Stomach smooth muscle (tissue), 2 donors: ENCODE results near the gene WDR91.
A peak's percentile ranks its signal among the peaks of the same experiment; 100 is the strongest.

Source experiments
- H3K27ac ChIP-seq: one replicate; pipeline ENCODE4 v1.7.0; 2013; ENCODE audit warnings: mild to moderate bottlenecking, low read length, inconsistent platforms
- H3K27me3 ChIP-seq, 2 donors: one replicate each; pipeline ENCODE4 v1.7.0; 2013; ENCODE audit warnings: low read length in 2 of 2; ENCODE audit not compliant: insufficient read depth in 2 of 2, control insufficient read depth in 1 of 2
- H3K36me3 ChIP-seq, 2 donors: one replicate each; pipeline ENCODE4 v1.7.0; 2013; ENCODE audit warnings: low read length in 2 of 2; ENCODE audit not compliant: control insufficient read depth in 2 of 2, insufficient read depth in 2 of 2
- H3K4me1 ChIP-seq: one replicate; pipeline ENCODE4 v1.7.0; 2013; ENCODE audit warnings: low read length; ENCODE audit not compliant: control insufficient read depth, insufficient read depth
- H3K4me3 ChIP-seq, 2 donors: one replicate each; pipeline ENCODE4 v1.7.0; 2013; ENCODE audit warnings: low read length in 2 of 2
- H3K9ac ChIP-seq, 2 donors: one replicate each; pipeline ENCODE4 v1.7.0; 2013; ENCODE audit warnings: low read length in 2 of 2, mild to moderate bottlenecking in 1 of 2
- H3K9me3 ChIP-seq, 2 donors: one replicate each; pipeline ENCODE4 v1.7.0; 2013; ENCODE audit warnings: low read length in 2 of 2; ENCODE audit not compliant: control insufficient read depth in 2 of 2
- donor health status: healthy.
- donor health status: Pancreatic carcinoma.

WDR91 gene

GRCh38 chr7:135168489-135169140, 42.7 kb downstream of the WDR91 start:
- H3K9me3 ChIP-seq, result no peaks in the 10 kb centered on the region
- no peaks in the 10 kb centered on the region for H3K27me3 ChIP-seq
- H3K9ac ChIP-seq, result peak overlapping the region in 1 of 2 donors; percentile 51
- peak overlapping the region in 1 of 2 donors; percentile 15 for H3K4me3 ChIP-seq
- peak overlapping the region; percentile 37 for H3K27ac ChIP-seq
- H3K4me1 ChIP-seq, result peaks cover 43% of the 10 kb centered on the region
- H3K36me3 ChIP-seq, result peaks cover 26 to 36% of the 10 kb centered on the region in 2 donors

GRCh38 chr7:135168001-135168400, 43.3 kb downstream of the WDR91 start:
- Histone ChIP-seq H3K9ac (no peak overlapping the region), H3K9me3 (no peaks in the 10 kb centered on the region), H3K4me3 (peak overlapping the region in 1 of 2 donors; percentile 15)

GRCh38 chr7:135167365-135167917, 43.9 kb downstream of the WDR91 start:
- Histone ChIP-seq H3K36me3 (peaks cover 26 to 36% of the 10 kb centered on the region in 2 donors), H3K27me3 (no peaks in the 10 kb centered on the region), H3K9ac (peak overlapping the region in 1 of 2 donors; percentile 14), H3K4me3 (no peak overlapping the region), H3K4me1 (peaks cover 43% of the 10 kb centered on the region), H3K9me3 (no peaks in the 10 kb centered on the region), H3K27ac (no peak overlapping the region)

More at GRCh38 chr7:135168001-135168400, 43.3 kb downstream of the WDR91 start:
- H3K27me3 ChIP-seq, result no peaks in the 10 kb centered on the region
- peaks cover 26 to 36% of the 10 kb centered on the region in 2 donors for H3K36me3 ChIP-seq
- H3K4me1 ChIP-seq, result peaks cover 43% of the 10 kb centered on the region
- H3K27ac ChIP-seq, result no peak overlapping the region

GRCh38 chr7:135166338-135166990, 44.9 kb downstream of the WDR91 start:
- Histone ChIP-seq H3K9me3 (no peaks in the 10 kb centered on the region), H3K4me1 (peaks cover 45% of the 10 kb centered on the region), H3K4me3 (no peak overlapping the region), H3K27ac (peak overlapping the region; percentile 11), H3K9ac (no peak overlapping the region), H3K27me3 (no peaks in the 10 kb centered on the region), H3K36me3 (peaks cover 26 to 36% of the 10 kb centered on the region in 2 donors)

- peaks cover 45% of the 10 kb centered on the region for H3K4me1 ChIP-seq
- no peak overlapping the region for H3K4me3 ChIP-seq
- H3K27me3 ChIP-seq, result no peaks in the 10 kb centered on the region
- no peaks in the 10 kb centered on the region for H3K9me3 ChIP-seq
- peak overlapping the region; percentile 2 for H3K27ac ChIP-seq
- H3K36me3 ChIP-seq, result peaks cover 26 to 36% of the 10 kb centered on the region in 2 donors
- no peak overlapping the region for H3K9ac ChIP-seq
Measured at GRCh38 chr7:135165862-135166261, 45.5 kb downstream of the WDR91 start.

GRCh38 chr7:135164357-135165061, 46.8 kb downstream of the WDR91 start:
- Histone ChIP-seq H3K9me3 (no peaks in the 10 kb centered on the region), H3K27ac (no peak overlapping the region), H3K9ac (no peak overlapping the region), H3K27me3 (no peaks in the 10 kb centered on the region), H3K4me3 (no peak overlapping the region), H3K36me3 (peaks cover 26 to 36% of the 10 kb centered on the region in 2 donors), H3K4me1 (peaks cover 40% of the 10 kb centered on the region)

- peaks cover 25% of the 10 kb centered on the region for H3K4me1 ChIP-seq
- H3K27me3 ChIP-seq, result no peaks in the 10 kb centered on the region
- no peaks in the 10 kb centered on the region for H3K9me3 ChIP-seq
- no peak overlapping the region for H3K9ac ChIP-seq
- no peak overlapping the region for H3K4me3 ChIP-seq
- H3K27ac ChIP-seq, result no peak overlapping the region
- peaks cover 24 to 27% of the 10 kb centered on the region in 2 donors for H3K36me3 ChIP-seq
Measured at GRCh38 chr7:135162382-135163001, 48.8 kb downstream of the WDR91 start.

- Histone ChIP-seq H3K4me1 (peaks cover 21% of the 10 kb centered on the region), H3K36me3 (peaks cover 17 to 18% of the 10 kb centered on the region in 2 donors), H3K4me3 (no peak overlapping the region), H3K9me3 (no peaks in the 10 kb centered on the region), H3K9ac (no peak overlapping the region), H3K27me3 (no peaks in the 10 kb centered on the region), H3K27ac (no peak overlapping the region)
Measured at GRCh38 chr7:135161669-135162068, 49.7 kb downstream of the WDR91 start.

GRCh38 chr7:135160858-135161653, 50.3 kb downstream of the WDR91 start:
- Histone ChIP-seq H3K27ac (peak overlapping the region; percentile 11), H3K4me1 (peaks cover 21% of the 10 kb centered on the region), H3K4me3 (no peak overlapping the region)

More at GRCh38 chr7:135160858-135161653, 50.3 kb downstream of the WDR91 start:
- peaks cover 12 to 13% of the 10 kb centered on the region in 2 donors for H3K36me3 ChIP-seq
- H3K9me3 ChIP-seq, result no peaks in the 10 kb centered on the region
- H3K27me3 ChIP-seq, result no peaks in the 10 kb centered on the region
- H3K9ac ChIP-seq, result no peak overlapping the region
